Measurements from ENCODE around the gene CRIM1. TPM values are rescaled to one million over a fixed set of nuclear protein-coding genes. Genes with fewer than 3 reads are reported as not detected.

Gene CRIM1
- total RNA-seq, 1 donor from 2014 or later: 35.3 TPM

DNA sequence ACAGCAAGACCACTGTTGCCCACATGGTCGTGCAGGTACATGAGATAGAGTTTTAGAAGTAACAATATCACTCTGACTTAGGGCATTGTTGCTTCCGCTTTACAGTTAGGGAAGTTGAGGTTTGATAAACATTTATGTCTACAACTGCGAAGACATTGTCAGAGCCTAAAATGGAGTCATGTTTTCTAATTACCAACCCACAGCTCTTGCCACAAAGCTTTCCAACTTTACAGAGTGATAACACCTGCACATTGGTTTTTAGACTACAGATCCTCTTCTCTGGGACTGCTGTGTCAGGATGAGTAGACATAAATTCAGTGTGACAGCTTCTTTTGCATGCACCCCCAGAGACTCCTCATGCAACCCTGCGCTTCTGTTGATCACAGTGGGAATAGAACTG is 123.4 kb downstream of the CRIM1 start:
- no peaks in the 10 kb centered on the region for H3K27me3 ChIP-seq (ENCODE audit: control insufficient read depth, insufficient read depth, low read length)
- no peak overlapping the region for H3K4me3 ChIP-seq (ENCODE audit: low read depth, low read length)
- peaks cover 12% of the 10 kb centered on the region for H3K36me3 ChIP-seq (ENCODE audit: control insufficient read depth, insufficient read depth, low read length)
- DNase-seq (ENCODE audit: low read depth) (no peak), FAIRE-seq (no peak)
- TF ChIP-seq, protein P1, sequence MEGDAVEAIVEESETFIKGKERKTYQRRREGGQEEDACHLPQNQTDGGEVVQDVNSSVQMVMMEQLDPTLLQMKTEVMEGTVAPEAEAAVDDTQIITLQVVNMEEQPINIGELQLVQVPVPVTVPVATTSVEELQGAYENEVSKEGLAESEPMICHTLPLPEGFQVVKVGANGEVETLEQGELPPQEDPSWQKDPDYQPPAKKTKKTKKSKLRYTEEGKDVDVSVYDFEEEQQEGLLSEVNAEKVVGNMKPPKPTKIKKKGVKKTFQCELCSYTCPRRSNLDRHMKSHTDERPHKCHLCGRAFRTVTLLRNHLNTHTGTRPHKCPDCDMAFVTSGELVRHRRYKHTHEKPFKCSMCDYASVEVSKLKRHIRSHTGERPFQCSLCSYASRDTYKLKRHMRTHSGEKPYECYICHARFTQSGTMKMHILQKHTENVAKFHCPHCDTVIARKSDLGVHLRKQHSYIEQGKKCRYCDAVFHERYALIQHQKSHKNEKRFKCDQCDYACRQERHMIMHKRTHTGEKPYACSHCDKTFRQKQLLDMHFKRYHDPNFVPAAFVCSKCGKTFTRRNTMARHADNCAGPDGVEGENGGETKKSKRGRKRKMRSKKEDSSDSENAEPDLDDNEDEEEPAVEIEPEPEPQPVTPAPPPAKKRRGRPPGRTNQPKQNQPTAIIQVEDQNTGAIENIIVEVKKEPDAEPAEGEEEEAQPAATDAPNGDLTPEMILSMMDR (IDR thresholded peaks at IDR 0.05; ENCODE audit: insufficient read depth, low read length, severe bottlenecking): no peak

DNA sequence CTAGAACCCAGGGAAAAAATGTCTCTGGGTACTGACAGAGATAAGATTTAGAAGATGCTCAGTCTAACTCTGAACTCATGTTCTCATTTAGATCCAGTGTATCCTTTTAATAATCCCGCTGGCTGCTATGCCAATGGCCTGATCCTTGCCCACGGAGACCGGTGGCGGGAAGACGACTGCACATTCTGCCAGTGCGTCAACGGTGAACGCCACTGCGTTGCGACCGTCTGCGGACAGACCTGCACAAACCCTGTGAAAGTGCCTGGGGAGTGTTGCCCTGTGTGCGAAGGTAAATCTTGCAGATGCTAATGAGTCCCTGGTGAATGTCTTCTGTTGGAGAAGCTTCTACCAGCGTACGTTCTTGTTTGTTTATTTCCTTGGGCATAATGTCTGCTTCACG is 123.8 kb downstream of the CRIM1 start:
- Histone ChIP-seq H3K4me3 (ENCODE audit: low read depth, low read length) (no peak overlapping the region), H3K27me3 (ENCODE audit: control insufficient read depth, insufficient read depth, low read length) (no peaks in the 10 kb centered on the region), H3K36me3 (ENCODE audit: control insufficient read depth, insufficient read depth, low read length) (peaks cover 12% of the 10 kb centered on the region)
- FAIRE-seq: no peak
- no peak for DNase-seq (ENCODE audit: low read depth)
- TF ChIP-seq, protein P1 (IDR thresholded peaks at IDR 0.05; ENCODE audit: insufficient read depth, low read length, severe bottlenecking): no peak

DNA sequence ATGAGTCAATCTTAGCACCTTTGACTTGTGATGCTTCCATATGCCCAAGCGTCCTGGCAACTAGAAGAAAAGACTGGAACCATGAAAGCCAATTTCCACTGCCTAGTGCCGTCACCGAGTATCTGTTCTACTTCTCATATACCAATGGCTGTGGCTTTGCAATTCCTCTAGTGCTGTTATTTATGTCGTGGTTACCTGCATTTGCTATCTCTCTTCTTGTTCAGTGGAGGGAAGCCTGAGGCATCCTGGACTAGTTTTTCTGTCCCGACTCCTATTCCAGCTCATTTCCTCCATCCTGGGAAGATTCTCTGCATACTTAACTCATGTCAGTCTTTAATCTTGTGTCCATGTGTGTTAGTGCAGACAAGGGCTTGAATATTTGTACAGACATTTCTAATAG is 124.5 kb downstream of the CRIM1 start:
- FAIRE-seq (no peak), DNase-seq (ENCODE audit: low read depth) (no peak)
- peaks cover 12% of the 10 kb centered on the region for H3K36me3 ChIP-seq (ENCODE audit: control insufficient read depth, insufficient read depth, low read length)
- TF ChIP-seq, protein P1 (IDR thresholded peaks at IDR 0.05; ENCODE audit: insufficient read depth, low read length, severe bottlenecking): no peak
- H3K27me3 ChIP-seq (ENCODE audit: control insufficient read depth, insufficient read depth, low read length): no peaks in the 10 kb centered on the region
- H3K4me3 ChIP-seq (ENCODE audit: low read depth, low read length): no peak overlapping the region

DNA sequence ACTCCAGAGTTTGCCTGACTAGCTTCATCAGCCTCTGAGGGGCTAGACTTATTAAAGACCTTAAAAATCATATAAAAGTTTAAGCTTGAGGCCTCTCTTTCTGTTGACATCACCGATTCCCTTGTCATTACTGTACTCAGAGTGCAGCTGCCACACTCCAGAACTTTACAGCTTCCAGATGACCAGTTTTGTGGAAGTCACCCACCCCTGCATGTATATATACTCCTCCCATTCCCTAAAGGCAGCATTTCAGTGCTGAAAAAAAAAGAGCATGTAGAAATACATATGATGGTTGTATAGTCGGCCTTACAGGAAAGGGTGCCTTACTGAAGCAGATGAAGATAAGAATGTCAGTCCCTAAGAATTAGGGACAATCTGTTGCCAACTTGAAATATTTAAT is 125.1 kb downstream of the CRIM1 start:
- FAIRE-seq: no peak
- Histone ChIP-seq H3K27me3 (ENCODE audit: control insufficient read depth, insufficient read depth, low read length) (no peaks in the 10 kb centered on the region), H3K4me3 (ENCODE audit: low read depth, low read length) (no peak overlapping the region), H3K36me3 (ENCODE audit: control insufficient read depth, insufficient read depth, low read length) (peaks cover 12% of the 10 kb centered on the region)
- no peak for DNase-seq (ENCODE audit: low read depth)
- TF ChIP-seq, protein P1 (IDR thresholded peaks at IDR 0.05; ENCODE audit: insufficient read depth, low read length, severe bottlenecking): no peak

DNA sequence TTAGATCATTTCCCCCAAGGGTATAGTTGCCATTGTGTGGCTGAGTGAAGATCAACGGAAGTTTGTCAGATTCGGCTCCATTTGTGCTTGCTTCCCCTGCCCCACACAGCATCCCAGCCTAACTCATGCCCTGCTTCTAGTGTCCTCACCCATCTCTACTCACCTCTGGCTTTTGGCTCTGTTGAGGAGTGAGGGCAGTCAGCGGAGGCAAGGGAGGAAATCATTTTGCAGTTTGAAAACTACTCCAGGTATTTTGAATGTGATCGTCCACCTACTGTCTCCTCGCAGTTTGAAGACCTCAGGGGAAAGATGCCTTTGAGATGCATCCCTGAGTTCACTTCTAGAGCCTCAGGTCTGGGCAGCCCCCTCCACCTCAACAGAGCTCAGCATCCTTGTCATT is 126.1 kb downstream of the CRIM1 start:
- Histone ChIP-seq H3K4me3 (ENCODE audit: low read depth, low read length) (no peak overlapping the region), H3K27me3 (ENCODE audit: control insufficient read depth, insufficient read depth, low read length) (no peaks in the 10 kb centered on the region), H3K36me3 (ENCODE audit: control insufficient read depth, insufficient read depth, low read length) (peaks cover 12% of the 10 kb centered on the region)
- DNase-seq (ENCODE audit: low read depth) (no peak), FAIRE-seq (no peak)
- TF ChIP-seq, protein P1 (IDR thresholded peaks at IDR 0.05; ENCODE audit: insufficient read depth, low read length, severe bottlenecking): no peak

DNA sequence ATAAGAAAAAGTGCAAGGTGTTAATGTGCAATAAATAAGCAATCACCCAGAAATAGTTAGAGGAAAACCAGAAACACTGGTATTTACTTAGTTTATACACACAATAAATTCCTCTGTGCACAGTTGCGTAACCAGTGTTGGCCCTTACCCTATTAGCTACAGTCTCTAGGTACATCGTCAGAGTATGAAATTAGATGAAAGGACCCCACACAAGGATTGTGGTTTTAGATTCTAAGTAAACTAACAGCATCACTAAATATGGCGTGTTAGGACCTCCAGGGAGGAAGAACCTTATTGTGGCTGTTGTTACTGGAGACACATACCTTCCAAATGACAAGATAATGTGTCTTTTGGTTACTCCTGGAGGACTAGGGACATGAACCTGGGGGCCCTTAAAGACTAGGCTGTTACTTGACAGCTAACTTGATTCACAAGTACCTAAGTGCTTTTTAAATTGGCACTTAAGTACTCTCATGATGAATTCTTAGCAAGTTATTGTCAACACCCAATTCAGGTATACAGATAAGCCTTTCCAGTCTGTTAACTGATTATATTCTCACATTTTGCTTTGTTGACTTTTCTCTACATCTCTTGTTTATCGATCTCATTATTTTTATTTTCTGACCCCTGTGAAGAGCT is 127.1 kb downstream of the CRIM1 start:
- TF ChIP-seq, protein P1 (IDR thresholded peaks at IDR 0.05; ENCODE audit: insufficient read depth, low read length, severe bottlenecking): no peak
- FAIRE-seq: no peak
- Histone ChIP-seq H3K4me3 (ENCODE audit: low read depth, low read length) (no peak overlapping the region), H3K36me3 (ENCODE audit: control insufficient read depth, insufficient read depth, low read length) (peaks cover 9% of the 10 kb centered on the region), H3K27me3 (ENCODE audit: control insufficient read depth, insufficient read depth, low read length) (no peaks in the 10 kb centered on the region)
- DNase-seq (ENCODE audit: low read depth): no peak

All from bronchial epithelial cell (primary cell).